ENCODE measurements around the gene EVX1.

The EVX1 gene

DNA sequence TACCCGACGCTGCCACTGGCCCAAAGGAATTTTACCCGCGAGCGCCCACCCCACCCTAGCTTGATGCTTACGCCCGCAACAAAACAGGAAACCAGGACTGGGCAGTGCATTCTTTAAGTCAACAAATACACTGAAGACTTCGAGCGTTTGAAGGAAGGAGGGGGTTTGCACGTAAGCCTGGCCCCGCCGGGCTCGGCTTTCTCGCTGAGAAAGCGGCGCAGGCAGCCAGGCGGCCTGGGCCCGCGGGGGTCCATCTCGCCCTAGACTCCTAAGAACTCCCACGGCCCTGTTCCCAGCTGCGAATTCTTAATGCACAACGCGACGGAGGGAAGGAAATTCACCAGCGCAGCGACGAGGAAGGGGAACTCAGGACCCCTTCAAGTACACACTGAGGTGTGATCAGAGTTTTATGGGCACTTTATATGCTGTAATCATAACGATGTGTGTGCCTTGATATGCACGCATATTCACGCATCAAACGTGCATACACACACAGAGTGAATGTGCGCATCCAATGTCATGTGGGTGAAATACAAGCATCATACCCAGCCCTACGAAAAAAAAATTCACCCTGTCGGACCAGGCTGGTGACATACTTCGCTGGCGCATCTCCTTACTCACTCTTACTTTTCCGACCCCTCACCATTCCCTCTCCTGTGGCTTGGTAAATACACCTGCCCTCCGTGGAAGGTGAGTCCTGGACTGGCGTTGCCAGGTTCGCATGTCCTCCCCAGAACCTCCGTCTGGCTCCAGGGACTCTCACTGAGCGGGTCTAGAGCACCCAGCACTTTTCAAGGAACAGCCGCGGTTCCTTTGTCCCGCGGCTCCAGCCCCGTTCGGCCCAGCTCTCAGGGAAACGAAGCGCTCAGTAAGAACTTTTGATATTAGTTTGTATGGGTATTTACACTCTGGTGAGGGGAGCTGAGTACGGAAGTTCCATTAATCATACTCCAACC is 37.0 kb upstream of the EVX1 start:
- no peak for DNase-seq

DNA sequence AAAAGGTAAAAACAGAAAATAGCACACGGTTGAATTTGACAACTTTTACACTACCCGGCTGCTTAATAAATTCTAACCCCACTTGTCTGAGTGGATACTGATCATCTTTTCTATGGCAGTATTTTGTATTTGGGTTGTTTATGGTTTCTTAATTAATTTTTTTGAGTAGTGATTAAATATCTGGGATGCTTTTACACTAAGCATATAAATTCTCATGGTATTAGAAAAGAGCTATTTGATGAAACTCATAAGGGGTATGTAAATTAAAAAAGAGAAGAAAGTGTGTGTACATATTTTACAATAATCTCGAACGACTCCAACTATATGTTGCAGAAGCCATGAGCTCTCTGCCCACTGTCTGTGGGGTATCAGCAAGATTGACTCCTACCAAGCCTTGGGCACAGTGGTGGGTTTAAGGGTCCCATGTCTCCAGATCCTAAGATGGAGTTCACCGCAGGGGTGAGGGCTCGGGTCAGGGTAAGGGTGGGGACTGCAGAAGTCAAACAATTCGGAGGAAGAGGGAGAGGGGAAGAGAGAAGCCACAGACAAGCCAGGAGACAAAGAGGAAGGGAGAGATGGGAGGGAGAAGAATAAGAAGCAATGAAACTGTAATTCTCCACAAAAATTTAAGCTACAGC is 35.1 kb upstream of the EVX1 start:
- no peak for DNase-seq

DNA sequence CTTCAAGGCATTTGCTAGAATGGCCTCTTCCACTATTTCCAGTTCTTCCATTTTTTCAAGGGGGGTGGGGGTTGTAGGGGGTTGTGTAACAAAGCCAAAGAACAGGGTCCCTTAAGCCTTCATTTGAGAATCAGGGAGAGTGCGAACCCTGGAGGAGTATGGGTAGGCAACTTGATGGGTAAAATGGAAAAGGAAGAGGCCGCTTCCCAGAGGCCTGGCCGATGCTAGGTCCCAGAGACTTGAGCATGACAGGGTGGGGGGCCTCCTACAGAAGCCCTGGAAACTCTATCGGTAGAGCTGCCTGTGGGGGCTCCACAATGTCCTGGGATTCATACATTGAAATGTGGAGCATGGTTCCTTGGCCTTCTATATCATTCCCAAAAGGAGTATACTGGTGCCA is 33.6 kb upstream of the EVX1 start:
- DNase-seq, result no peak

DNA sequence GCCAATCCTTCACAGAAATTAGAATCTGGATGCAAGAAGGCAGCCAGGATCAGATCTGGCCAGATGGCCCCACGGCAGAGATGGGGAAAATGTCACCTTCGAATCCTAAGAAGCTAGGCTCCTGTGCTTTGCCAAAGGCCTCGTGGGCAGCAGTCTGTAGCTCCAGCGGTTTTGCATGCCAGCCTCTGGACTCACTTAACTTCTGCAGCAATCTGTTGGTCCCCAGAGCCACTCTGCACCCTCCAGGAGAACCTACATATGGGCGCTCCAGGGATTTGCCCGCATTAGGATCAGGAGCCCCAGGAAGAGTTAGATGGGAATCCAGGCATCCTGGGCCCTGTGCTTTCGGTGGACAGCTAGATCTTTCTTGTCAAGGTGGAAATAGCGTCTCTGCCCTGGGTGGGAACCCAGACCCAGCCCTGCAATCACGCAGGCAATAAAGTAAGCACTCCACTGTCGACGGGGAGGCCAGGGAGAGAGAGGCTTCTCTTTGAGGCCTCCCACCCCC is 32.6 kb upstream of the EVX1 start:
- no peak for DNase-seq

DNA sequence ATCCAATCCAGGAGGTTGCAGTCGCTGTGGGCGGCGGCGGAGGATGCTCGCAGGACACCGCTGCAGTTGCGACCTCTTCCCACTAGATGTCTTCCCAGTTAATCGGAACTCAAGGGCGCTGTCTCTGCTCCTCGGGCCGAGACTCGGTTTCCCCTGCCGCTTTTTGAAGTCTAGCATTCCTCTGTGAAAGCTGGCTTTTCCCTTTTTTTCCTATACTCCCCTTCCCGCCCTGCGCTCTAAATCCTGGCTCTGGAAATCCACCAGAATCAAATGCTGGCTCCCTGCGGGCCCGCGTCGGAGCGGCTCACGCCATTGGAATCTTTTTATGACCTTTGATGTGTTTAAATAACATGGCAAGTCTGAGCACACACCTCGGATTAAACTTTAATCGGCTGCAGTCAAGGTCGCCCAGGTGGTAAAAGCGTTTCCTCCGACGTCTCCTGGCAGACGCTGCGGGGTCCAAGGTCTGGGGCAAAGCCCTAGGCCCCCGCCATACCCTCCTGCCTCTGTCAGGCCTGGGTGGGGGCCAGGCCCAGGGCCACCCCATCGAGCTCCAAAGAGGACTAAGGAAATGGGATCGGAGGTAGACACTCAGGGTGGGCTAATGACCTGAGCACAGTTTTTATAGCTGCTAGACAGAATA is 32.0 kb upstream of the EVX1 start:
- no peak for DNase-seq

DNA sequence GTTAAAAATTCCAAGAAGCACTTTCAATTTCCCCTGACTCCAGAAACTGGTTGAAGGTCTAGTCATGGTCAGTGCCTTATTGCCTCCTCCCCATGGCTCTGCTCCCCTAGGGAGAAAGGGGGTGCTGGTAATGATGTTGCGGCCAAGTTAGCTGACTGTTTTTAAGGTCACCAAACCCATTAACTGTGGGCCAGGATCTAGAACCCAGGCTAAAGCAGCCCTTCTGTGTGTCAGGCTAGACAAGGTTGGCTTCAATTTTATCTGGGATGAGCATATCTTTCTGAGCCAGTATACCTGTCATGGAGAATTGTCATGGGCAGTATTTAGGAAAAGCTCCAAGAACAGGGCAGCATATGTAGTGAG is 31.5 kb upstream of the EVX1 start:
- no peak for DNase-seq

DNA sequence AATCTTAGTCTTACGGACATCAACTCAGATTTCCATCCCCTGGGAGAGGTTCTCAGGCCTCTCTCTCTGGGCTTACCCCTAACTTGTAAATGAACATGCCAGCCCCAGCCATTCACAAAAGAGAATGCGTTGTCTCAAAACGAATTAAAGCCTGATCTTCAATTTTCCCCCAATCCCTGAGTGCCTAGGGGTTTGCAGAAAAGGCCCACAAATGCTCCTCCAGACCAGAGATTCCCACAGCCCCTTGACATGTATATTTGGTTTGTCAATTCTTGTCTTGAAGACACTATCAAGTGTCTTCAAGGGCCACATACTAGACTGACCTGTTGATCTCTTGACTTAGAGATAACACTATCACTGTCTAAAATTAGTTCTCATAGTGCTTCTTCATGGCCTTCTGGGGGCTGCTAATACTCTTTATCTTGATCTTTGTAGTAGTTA is 30.8 kb upstream of the EVX1 start:
- DNase-seq, result no peak

DNA sequence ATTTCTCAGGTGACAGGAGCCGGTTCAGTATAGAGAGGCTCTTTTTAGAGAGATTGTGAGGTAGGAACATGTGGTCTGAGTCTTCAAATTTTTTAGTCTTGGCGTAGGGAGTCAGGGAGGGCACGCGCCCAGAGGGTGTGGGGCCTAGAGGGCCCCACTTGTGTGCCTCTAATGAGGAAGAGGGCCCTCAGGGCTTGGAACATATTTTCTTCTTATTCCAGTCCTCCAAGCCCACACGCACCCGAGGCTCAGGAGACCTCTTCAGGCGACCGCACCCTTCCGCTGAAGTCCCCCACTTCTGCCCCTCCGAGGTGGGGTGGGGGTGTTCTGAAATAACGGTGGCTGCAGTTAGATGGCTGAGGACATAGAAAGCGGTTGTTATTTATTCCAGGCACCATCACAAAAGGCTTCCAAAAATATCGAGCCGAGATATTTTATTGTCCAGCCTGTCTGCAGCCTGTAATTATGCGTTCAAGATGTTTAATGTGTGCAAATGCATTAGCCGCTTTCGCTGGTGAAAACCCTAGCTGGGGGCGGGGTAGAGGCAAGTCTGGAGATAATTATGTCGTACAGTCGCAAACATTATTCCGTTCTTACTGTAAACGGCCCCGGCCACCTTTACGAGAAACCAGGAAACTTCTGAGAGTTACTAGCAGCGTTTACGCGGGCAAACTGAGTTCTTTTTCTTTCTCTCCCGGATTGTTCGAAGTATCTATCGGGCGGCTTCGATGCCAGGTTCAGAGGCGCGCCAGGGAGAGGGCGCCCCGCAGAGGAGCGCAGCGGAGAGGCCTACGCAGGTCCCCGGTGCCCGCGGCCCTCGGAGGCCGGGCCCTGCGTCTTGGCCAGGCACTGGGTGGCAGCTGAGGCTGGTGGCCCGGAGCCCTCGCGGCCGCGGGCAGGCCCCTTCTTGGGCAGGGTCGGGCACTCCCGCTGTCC is 29.8 kb upstream of the EVX1 start:
- no peak for DNase-seq

DNA sequence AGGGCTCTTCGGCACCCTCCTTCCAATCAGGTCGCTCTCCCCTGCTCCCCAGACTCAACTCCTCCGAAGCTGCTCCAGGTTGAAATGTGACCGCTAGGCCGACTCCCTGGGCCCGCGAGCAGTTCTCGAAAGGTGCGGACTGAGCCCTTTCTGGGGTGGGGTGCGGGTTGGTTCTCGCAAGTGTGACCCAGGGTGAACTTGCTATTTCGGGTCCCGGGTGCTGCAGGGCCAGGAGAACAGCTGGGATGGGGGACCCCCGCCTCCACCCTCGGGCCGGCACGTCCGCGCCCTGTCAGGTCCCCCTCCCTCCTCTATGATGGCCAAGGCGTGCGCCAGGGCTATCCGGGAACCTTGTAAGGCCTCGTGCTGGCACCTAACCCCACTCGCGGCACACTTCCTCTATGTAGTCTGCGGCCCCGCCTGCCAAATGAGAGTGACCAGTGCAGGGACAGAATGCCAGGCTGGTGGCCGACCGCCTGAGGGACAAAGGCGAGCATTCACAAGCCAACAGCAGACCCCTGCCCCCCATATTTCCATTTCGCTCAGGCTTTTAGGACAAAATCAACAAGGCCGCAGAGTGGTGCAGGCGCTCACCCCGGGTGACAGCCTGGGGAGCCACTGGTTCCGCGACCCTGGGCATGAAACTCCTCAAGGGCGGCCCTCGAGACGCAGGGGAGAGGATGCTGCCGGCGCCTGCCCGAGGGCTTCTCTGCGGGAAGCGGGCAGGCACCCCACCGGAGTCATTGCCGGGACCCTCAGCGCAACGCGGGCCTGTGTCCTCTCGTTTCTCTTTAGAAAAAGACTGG is 29.0 kb upstream of the EVX1 start:
- no peak for DNase-seq

DNA sequence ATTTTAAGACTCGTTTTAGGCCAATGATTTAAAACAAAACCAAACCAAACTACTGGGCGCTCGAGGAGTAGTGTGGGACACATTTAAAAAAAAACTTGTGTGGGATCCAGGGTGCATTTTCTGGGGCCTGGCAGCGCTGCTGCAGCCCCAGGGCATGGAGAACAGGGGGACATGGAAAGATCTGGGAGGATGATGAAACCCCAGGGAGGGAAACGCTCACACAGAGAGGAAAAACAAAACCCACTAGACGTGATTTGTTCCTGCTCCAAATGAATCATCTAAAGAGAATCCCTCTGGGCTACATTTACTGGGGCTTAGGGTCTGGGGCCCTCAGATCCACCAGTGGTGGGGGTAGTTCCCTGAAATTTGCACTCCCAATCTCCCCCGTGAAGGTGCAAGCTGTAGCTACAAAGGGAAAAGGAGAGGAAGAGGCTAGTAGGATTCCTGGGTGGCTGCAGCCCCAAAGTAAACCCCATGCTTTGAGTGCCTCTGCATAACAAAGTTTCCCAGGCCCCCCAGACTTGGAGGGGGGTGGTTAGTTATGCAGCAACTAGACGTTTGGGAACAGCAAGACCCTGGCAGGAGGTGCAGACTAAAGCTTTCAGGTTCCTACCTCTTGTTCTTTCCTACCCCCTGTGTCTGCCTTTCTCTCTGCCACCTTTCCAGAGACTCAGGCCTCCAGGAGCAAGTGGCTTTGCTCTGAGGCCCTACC is 28.2 kb upstream of the EVX1 start:
- DNase-seq, result no peak

DNA sequence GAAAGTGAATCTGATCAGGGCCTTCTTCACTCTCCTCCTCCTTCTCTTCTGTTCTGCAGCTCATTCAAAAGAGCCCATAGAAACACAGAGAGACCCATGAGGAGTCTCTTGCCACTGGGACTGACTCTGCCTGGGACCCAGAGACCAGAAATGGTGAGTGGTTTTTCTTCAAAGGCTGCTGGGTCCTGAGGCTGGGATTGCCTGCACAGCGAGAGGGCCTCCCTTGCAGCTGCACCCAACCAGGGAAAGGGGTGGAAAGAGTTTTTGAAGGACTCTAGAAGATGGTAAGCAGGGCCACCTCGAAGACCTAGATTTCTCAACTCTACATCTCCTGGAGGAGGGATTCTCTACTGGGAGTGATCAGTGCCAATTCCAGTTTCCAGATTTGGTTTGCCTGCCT is 27.2 kb upstream of the EVX1 start:
- DNase-seq, result no peak

DNA sequence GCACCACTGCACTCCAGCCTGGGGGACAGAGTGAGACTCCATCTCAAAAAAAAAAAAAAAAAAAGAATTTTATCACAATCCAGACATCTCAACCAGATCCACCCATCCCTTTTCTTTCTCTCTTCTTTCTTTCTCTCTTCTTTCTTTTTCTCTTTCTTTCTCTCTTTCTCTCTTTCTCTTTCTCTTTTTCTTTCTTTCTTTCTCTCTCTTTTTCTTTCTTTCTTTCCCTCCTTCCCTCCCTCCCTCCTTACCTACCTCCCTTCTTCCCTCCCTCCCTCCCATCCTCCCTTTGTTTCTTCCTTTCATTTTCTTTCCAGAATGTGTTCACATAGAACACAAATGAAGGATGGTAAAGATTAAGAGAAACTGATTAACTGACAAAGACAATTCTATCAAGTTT is 24.7 kb upstream of the EVX1 start:
- no peak for DNase-seq

DNA sequence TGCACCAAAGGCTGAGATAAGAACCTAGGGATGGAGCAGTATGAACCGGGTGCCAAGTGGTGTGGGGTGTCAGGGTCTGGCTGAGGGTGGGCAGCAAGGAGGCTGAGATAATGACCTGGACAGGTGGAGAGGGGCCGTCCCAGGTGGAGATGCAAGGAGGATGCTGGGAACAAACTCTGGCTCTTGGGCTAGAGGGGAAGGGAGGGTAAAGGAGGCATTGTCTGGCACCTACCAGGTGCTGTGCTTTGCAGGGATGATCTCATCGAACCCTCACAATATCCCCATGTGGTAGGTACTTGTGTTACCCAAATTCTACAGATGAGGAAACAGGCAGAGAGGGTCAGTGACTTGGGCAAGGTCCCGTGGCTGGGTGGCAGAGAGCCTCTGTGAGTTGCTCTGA is 22.8 kb upstream of the EVX1 start:
- no peak for DNase-seq

DNA sequence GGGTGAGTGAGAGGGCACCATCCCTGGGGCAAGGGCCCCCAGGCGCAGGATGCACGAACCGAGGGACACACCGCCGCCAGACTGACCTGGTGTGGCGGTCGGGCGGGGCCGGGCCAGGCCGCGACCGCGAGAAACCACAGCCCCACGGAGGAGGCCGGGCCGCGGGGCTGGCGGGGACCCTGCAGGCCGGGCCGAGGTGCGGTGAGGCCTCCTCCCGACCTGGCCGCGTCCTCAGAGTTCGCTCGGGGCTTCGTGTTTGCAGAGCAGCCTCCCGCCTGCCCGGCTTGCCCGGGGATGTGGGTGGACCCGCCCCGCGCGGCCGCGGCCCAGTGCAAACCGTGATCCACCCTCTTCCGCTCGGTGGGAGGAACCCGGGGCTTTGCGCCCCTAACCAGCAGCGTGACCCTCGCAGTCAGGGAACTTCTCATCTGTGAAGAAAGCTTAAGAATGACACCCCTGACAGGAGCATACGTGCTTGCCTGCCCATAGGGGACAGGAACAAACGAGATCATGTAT is 22.1 kb upstream of the EVX1 start:
- DNase-seq, result no peak

DNA sequence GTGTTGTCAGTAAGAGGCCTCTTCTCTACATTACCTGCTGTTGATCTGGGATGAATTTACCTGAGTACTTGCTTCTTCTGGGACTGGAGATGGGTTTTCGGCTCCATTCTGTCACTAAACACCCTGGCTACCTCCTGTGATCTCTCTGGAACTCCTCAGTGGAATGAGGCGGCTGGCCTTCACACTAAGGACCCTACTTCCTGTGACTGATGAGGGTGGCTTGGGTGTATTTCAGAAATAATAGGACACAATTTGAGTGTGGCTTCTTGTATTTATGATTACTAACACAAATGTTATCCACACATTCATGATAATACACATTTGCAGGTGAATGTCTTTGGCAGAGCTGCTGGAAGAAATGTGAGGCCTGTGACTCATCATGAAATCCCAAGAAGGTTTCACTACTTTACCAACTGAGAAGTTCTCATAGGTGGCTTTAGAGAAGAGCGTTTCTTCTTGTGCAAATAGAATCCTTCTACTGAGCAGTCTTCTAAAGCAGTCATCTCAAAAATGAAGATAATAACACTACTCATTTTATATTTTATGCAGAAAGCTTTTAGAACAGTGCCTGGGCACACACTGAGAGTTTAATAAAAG is 21.3 kb upstream of the EVX1 start:
- no peak for DNase-seq

DNA sequence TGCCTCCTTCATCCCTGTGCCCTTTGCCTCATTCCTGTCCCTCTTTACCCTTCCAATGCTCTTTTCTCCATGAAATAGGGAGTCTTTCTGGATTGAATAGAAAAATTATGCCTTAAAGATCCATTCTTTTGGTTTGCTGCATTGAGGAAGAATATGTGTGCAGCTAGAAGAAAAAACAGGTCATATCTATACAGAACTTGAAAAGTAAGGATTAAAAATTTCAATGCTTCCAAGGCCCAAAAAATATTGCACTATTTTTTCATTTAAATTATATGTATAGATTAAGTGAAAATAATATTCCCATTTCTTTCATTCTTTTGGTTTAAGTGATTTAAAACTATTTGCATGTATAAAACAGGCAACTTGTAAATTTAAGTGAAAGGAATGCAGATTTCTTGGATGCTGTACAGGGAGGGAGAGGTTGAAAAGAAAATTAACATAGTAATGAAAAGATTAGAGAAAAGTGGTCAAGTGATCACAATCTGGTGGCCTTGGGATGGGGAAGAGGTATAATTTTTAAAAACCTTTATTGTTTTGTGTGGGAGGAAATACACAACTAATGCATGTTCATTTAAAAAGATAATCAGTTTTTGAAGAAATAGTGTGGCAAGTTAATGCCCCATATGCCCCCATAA is 18.5 kb upstream of the EVX1 start:
- no peak for DNase-seq

DNA sequence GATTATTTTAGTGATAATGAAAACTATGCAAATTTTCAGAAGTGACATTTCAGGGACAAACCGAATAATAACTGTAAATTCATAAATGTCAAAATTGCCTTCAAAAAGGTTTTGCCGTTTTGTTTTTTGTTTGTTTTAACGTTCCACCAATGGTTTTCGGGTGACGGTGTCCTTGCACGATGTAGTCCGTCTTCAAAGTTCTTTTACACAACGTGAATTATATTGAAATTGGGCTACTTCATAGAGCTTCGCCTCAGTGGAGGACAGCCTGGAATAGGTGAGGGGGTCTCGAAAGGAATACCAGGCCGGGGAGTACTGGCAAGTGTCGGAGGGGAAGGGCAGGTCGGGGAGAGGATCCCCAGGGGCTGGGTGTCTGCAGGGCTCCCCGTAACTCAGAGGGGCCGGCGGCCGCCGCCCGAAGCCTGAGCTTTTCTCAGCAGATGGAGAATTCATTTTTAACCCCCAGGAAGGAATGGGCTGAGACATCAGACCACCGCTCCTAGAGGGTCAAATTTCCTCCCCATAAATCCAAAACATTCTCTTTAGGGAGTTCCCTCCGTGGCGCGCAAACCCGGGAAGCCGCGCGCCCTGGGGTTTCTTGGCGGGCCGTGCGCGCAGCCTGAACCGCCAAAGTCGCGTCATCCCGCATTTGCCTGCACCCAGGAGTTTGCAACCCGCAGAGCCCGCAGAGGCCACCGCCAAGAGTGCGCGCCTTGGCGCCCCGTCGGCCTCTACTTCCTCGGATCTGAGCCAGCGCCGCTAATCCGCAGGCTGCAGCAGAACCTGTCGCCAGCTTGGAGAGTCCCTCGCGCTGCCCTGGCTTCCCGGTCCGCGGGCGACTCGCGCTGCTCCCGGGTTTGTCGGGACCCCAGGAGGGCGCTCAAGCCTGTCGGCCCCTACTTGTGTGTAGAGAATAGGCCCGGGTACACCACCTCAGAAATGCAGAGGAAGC is 17.3 kb upstream of the EVX1 start:
- DNase-seq, result no peak

DNA sequence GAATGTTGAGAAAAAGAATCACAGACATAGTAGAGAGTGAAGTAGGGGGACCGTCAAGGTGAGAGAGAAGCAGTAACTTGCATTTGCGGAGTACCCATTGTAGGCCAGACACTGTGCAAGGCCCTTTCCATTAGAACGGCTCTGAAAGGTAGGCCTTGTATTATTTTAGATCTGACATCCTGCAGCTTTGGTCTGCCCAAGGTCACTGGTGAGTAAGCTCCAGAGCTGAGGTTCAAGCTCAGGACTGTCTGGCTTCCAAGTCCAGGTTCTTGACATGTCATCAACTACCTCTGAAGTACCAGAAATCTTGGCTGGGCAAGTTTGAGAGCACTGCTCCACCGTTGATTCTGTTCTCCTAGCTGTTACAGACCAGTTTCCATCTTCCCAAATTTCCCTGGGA is 13.2 kb upstream of the EVX1 start:
- DNase-seq, result no peak
